ENCODE measurements around the gene TRAPPC5.

GRCh38 chr19:7662657-7663056 is 18.0 kb upstream of the TRAPPC5 start:
- no peak for TF ChIP-seq CTCF (IDR thresholded peaks at IDR 0.05 in 2 of 3, conservative IDR thresholded peaks at IDR 0.05 in 1 of 3; ENCODE audit: borderline replicate concordance in 1 of 3, insufficient read depth in 1 of 3, low read depth in 2 of 3, low read length in 2 of 3)
- no peak for TF ChIP-seq POLR2A (IDR thresholded peaks at IDR 0.05; ENCODE audit: borderline replicate concordance, extremely low read depth, insufficient read depth, insufficient read length)
- no peak for TF ChIP-seq EZH2phosphoT487 (IDR thresholded peaks at IDR 0.05; ENCODE audit: borderline replicate concordance)
- no peak for TF ChIP-seq CEBPB (IDR thresholded peaks at IDR 0.05; ENCODE audit: low read depth)
- TF ChIP-seq EZH2 (IDR thresholded peaks at IDR 0.05): no peak
- no peak for TF ChIP-seq ZNF274 (IDR thresholded peaks at IDR 0.05; ENCODE audit: low read depth, low read length)
- no peak for TF ChIP-seq YY1 (IDR thresholded peaks at IDR 0.05; ENCODE audit: extremely low read depth, insufficient replicate concordance, low read depth, low read length)
- TF ChIP-seq SP1 (IDR thresholded peaks at IDR 0.05; ENCODE audit: low read depth): no peak
- no peak for TF ChIP-seq EGR1 (IDR thresholded peaks at IDR 0.05; ENCODE audit: low read depth)
- TF ChIP-seq JUND (IDR thresholded peaks at IDR 0.05): no peak
- TF ChIP-seq, protein P1, sequence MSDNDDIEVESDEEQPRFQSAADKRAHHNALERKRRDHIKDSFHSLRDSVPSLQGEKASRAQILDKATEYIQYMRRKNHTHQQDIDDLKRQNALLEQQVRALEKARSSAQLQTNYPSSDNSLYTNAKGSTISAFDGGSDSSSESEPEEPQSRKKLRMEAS (IDR thresholded peaks at IDR 0.05): no peak
- TF ChIP-seq POLR2AphosphoS5 (IDR thresholded peaks at IDR 0.05; ENCODE audit: low read depth, low read length): no peak
